Occipital lobe (tissue), 2 donors: Measurements from ENCODE around the gene ZNF593OS. TPM values are rescaled to one million over a fixed set of nuclear protein-coding genes. Genes with fewer than 3 reads are reported as not detected.

Experiments used
- DNase-seq: peaks from one replicate; lab custom pipeline; 2025; lab: John Stamatoyannopoulos, UW
- total RNA-seq: library from RNA; depleted of rRNA; stranded (reverse); fragments of >200 nt; gene quantifications from one replicate; pipeline ENCODE4 v1.2.3, GENCODE V29; 2014

ZNF593OS gene
- total RNA-seq, 1 donor from 2014 or later, result not detected

GRCh38 chr1:26184086-26184485 lies 12.5 kb upstream of the ZNF593OS start:
- DNase-seq, result no peak

GRCh38 chr1:26182383-26182696 lies 10.7 kb upstream of the ZNF593OS start:
- DNase-seq, result no peak

GRCh38 chr1:26181586-26182382 lies 10.2 kb upstream of the ZNF593OS start:
- no peak for DNase-seq

- DNase-seq, result no peak
Observed at GRCh38 chr1:26180010-26180506, 8.4 kb upstream of the ZNF593OS start.

- DNase-seq, result no peak
Observed at GRCh38 chr1:26177182-26177684, 5.6 kb upstream of the ZNF593OS start, which contains the start of gene CNKSR1. CNKSR1 (plus strand) TSS chr1:26177491; CDS start chr1:26177548, 57 bp downstream.

- no peak for DNase-seq
Observed at GRCh38 chr1:26175346-26175745, 3.7 kb upstream of the ZNF593OS start.

GRCh38 chr1:26170472-26170821 lies 1.2 kb downstream of the ZNF593OS start:
- no peak for DNase-seq

GRCh38 chr1:26169669-26170471 lies 1.8 kb downstream of the ZNF593OS start, which contains the start of gene ZNF593:
ZNF593 (plus strand) TSS chr1:26169908; CDS start chr1:26169984, 76 bp downstream.
- DNase-seq, result peak; percentile 83

GRCh38 chr1:26169198-26169554 lies 2.5 kb downstream of the ZNF593OS start:
- DNase-seq, result no peak

- no peak for DNase-seq
Observed at GRCh38 chr1:26168410-26169197, 3.0 kb downstream of the ZNF593OS start, which contains the start of gene C1orf232. C1orf232 (minus strand) TSS chr1:26168963; CDS start chr1:26168499, 464 bp downstream.

GRCh38 chr1:26166719-26167281 lies 4.8 kb downstream of the ZNF593OS start:
- no peak for DNase-seq

- DNase-seq, result no peak
Observed at GRCh38 chr1:26164861-26165842, 6.5 kb downstream of the ZNF593OS start.

- no peak for DNase-seq
Observed at GRCh38 chr1:26164036-26164860, 7.4 kb downstream of the ZNF593OS start.

GRCh38 chr1:26163684-26164035 lies 8.0 kb downstream of the ZNF593OS start:
- DNase-seq, result no peak

- no peak for DNase-seq
Observed at GRCh38 chr1:26162220-26162709, 9.4 kb downstream of the ZNF593OS start.

- peak; percentile 41 for DNase-seq
Observed at GRCh38 chr1:26161415-26162219, 10.0 kb downstream of the ZNF593OS start.

- DNase-seq, result no peak
Observed at GRCh38 chr1:26160527-26161414, 10.9 kb downstream of the ZNF593OS start.
